ENCODE data around the gene ZKSCAN7.
"Not testable (repeated sequence)": the region's sequence is repeated elsewhere in the genome, so short reads cannot be mapped to it uniquely, and the experiment has no call there.

ZKSCAN7 gene

GRCh38 chr3:44577354-44577952 lies 22.5 kb downstream of the ZKSCAN7 start:
- DNase-seq: not testable (repeated sequence)

DNA sequence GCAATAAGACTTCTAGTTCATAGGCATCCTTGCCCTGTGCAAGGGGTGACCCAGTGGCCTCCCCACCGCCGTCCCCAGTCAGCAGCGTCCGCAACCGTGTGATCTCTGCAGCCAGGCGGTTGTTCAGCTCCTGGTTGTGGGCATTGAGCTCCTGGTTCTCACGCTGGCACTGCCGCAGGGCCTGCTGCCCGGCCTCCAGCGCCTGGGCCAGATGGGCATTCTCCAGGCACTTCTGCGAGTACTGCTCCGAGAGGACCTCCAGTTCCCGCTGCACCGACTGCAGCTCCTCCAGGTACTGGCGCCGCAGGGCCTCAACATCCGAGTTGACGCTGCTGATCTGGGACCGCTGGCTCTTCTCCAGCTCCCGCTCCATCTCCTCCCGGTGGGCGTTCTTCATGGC lies 23.3 kb downstream of the ZKSCAN7 start:
- not testable (repeated sequence) for DNase-seq

GRCh38 chr3:44578924-44579515 lies 24.0 kb downstream of the ZKSCAN7 start:
- not testable (repeated sequence) for DNase-seq

DNA sequence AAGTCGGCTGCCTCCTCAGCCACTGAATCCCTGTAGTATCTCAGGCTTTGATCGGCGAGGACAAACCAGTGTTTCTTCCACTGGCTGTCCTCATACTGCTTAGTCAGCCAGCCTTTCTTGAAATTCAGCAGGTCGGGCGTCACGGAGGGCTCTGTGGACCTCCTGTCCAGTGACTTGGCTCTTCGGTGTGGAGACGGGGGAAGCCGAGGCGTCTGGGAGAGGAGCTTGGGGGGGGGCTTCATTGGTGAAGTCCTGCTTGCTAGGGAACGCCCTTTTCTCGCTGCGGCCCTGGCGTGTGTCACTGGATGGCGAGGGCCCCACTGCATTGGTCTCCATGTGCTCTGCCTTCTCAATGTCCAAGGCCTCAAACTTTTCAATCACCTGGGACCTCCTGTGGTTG lies 24.8 kb downstream of the ZKSCAN7 start:
- not testable (repeated sequence) for DNase-seq

- DNase-seq: not testable (repeated sequence)
These were observed 26.0 kb downstream of the ZKSCAN7 start for GRCh38 chr3:44580971-44581370.

GRCh38 chr3:44584646-44585501 lies 29.9 kb downstream of the ZKSCAN7 start, which contains the start of gene ZNF660:
Gene ZNF660, plus strand, starts transcription at chr3:44584964. Its CDS starts 9,230 bp downstream, at chr3:44594194.
- peak; percentile 31 for DNase-seq

- DNase-seq: no peak
These were observed 41.6 kb downstream of the ZKSCAN7 start for GRCh38 chr3:44596621-44597020.

- no peak for DNase-seq
These were observed 46.8 kb downstream of the ZKSCAN7 start for GRCh38 chr3:44601749-44602148.

- no peak for DNase-seq
These were observed 57.7 kb downstream of the ZKSCAN7 start for GRCh38 chr3:44612678-44613077.
